Thyroid gland (tissue), 4 donors: ENCODE results near the gene BLZF1. TPM values are rescaled to one million over a fixed set of nuclear protein-coding genes. Genes with fewer than 3 reads are reported as not detected.

Source experiments
- DNase-seq, 2 donors: peaks; one replicate each; pipeline ENCODE4 v3.0.0-alpha.2; 2019
- H3K27ac ChIP-seq, 3 donors: fragments of 200-600 bp; sonication (generic); 1 replicate in 2 of 3; 2 replicates in 1 of 3; pipeline ENCODE4 v1.5.1; 2016 to 2019; ENCODE audit warnings: mild to moderate bottlenecking in 1 of 3, moderate library complexity in 1 of 3
- H3K27me3 ChIP-seq: fragments of 200-600 bp; sonication (generic); one replicate; pipeline ENCODE4 v1.5.1; 2019
- H3K36me3 ChIP-seq, 2 donors: fragments of 200-600 bp; sonication (generic); one replicate each; pipeline ENCODE4 v1.5.1; 2016 to 2019
- H3K4me1 ChIP-seq, 2 donors: fragments of 200-600 bp; sonication (generic); one replicate each; pipeline ENCODE4 v1.5.1; 2017 to 2019
- H3K4me3 ChIP-seq, 3 donors: fragments of 200-600 bp; sonication (generic); replicated peaks in 1 of 3; 1 replicate in 2 of 3; 2 replicates in 1 of 3; pipeline ENCODE4 v1.5.1; 2016; ENCODE audit warnings: mild to moderate bottlenecking in 1 of 3
- H3K9me3 ChIP-seq: fragments of 200-600 bp; sonication (generic); one replicate; pipeline ENCODE4 v1.5.1; 2017
- CTCF ChIP-seq, 6 experiments: fragments of 200-600 bp in 3 of 6; fragments of 450-650 bp in 3 of 6; sonication (generic) in 3 of 6; IDR thresholded peaks; one replicate each; pipeline ENCODE4 v1.5.1; 2016 to 2019; ENCODE audit warnings: antibody characterized with exemption in 6 of 6, mild to moderate bottlenecking in 2 of 6, inconsistent platforms in 1 of 6, moderate library complexity in 1 of 6
- POLR2A ChIP-seq, 2 donors: fragments of 450-650 bp; IDR thresholded peaks; one replicate each; pipeline ENCODE4 v1.6.1; 2017; ENCODE audit warnings: antibody characterized with exemption in 2 of 2, mild to moderate bottlenecking in 2 of 2, moderate library complexity in 1 of 2
- WGBS, 2 donors: methylation state at CpG; one replicate each; pipeline ENCODE4 v1.1.5; 2017; 5-methylcytosine and 5-hydroxymethylcytosine counted together
- intact Hi-C: fragments of 100-400 bp; cut with DNase I; formaldehyde crosslinking; loops from one replicate; pipeline ENCODE4 v1.15.1; 2023
- total RNA-seq, 4 donors: library from RNA; depleted of rRNA; stranded (reverse); fragments of >200 nt; gene quantifications; one replicate each; pipeline ENCODE4 v1.2.3, GENCODE V29; 2016

BLZF1 gene
- total RNA-seq, 4 donors from 2014 or later, result 26.3 to 37.1 (median 32.5) TPM

- intact Hi-C loops, result no loop called here
- no peak overlapping the region for H3K4me3 ChIP-seq
- WGBS, 2 donors, result 86 to 100% methylated on average over 1 of the region's 1 CpG
Observed at GRCh38 chr1:169325117-169325516, 42.9 kb upstream of the BLZF1 start.

GRCh38 chr1:169326261-169326955, 41.6 kb upstream of the BLZF1 start:
- Histone ChIP-seq H3K9me3 (no peaks in the 10 kb centered on the region), H3K4me3 (no peak overlapping the region), H3K36me3 (no peaks in the 10 kb centered on the region), H3K27me3 (no peaks in the 10 kb centered on the region), H3K4me1 (no peaks in the 10 kb centered on the region), H3K27ac (no peak overlapping the region)
- intact Hi-C loops, result no loop called here
- DNase-seq, result no peak
- WGBS, 2 donors, result 69 to 82% methylated on average over 3 of the region's 3 CpGs
- TF ChIP-seq POLR2A (IDR thresholded peaks at IDR 0.05), result no peak
- TF ChIP-seq CTCF (IDR thresholded peaks at IDR 0.05), result no peak

More at GRCh38 chr1:169325117-169325516, 42.9 kb upstream of the BLZF1 start:
- Histone ChIP-seq H3K9me3 (no peaks in the 10 kb centered on the region), H3K27me3 (no peaks in the 10 kb centered on the region), H3K36me3 (no peaks in the 10 kb centered on the region), H3K4me1 (no peaks in the 10 kb centered on the region), H3K27ac (no peak overlapping the region)
- no peak for DNase-seq
- TF ChIP-seq CTCF (IDR thresholded peaks at IDR 0.05), result no peak
- no peak for TF ChIP-seq POLR2A (IDR thresholded peaks at IDR 0.05)

- Histone ChIP-seq H3K4me3 (no peak overlapping the region), H3K27ac (no peak overlapping the region), H3K27me3 (no peaks in the 10 kb centered on the region), H3K36me3 (no peaks in the 10 kb centered on the region), H3K9me3 (no peaks in the 10 kb centered on the region), H3K4me1 (no peaks in the 10 kb centered on the region)
- TF ChIP-seq POLR2A (IDR thresholded peaks at IDR 0.05), result no peak
- TF ChIP-seq CTCF (IDR thresholded peaks at IDR 0.05), result no peak
- intact Hi-C loops, result no loop called here
- no peak for DNase-seq
Observed at GRCh38 chr1:169326956-169327268, 41.1 kb upstream of the BLZF1 start.

- 92 to 100% methylated on average over 2 of the region's 2 CpGs for WGBS, 2 donors
- no peaks in the 10 kb centered on the region for H3K27me3 ChIP-seq
- TF ChIP-seq CTCF (IDR thresholded peaks at IDR 0.05) (no peak), POLR2A (IDR thresholded peaks at IDR 0.05) (no peak)
Observed at GRCh38 chr1:169327875-169328274, 40.1 kb upstream of the BLZF1 start.

GRCh38 chr1:169329383-169329782, 38.6 kb upstream of the BLZF1 start:
- intact Hi-C loops, result no loop called here
- no peaks in the 10 kb centered on the region for H3K27me3 ChIP-seq

More at GRCh38 chr1:169327875-169328274, 40.1 kb upstream of the BLZF1 start:
- no peaks in the 10 kb centered on the region for H3K4me1 ChIP-seq
- H3K27ac ChIP-seq, result no peak overlapping the region
- DNase-seq, result no peak
- no peaks in the 10 kb centered on the region for H3K9me3 ChIP-seq
- H3K36me3 ChIP-seq, result no peaks in the 10 kb centered on the region
- H3K4me3 ChIP-seq, result no peak overlapping the region
- intact Hi-C loops, result no loop called here

More at GRCh38 chr1:169329383-169329782, 38.6 kb upstream of the BLZF1 start:
- Histone ChIP-seq H3K36me3 (no peaks in the 10 kb centered on the region), H3K4me1 (no peaks in the 10 kb centered on the region), H3K27ac (no peak overlapping the region), H3K4me3 (no peak overlapping the region), H3K9me3 (no peaks in the 10 kb centered on the region)
- TF ChIP-seq CTCF (IDR thresholded peaks at IDR 0.05), result no peak
- TF ChIP-seq POLR2A (IDR thresholded peaks at IDR 0.05), result no peak
- 94 to 98% methylated on average over 1 of the region's 1 CpG for WGBS, 2 donors
- no peak for DNase-seq
